Lower lobe of right lung (tissue), 2 donors: ENCODE data around the gene ABCB11. TPM values are rescaled to one million over a fixed set of nuclear protein-coding genes. Genes with fewer than 3 reads are reported as not detected.

Experiments used
- ATAC-seq, 2 donors: fragments of 200-7000 bp; cut with Tn5 transposase; one replicate each; pipeline ENCODE4 v1.9.1; 2020 to 2022; ENCODE audit warnings: mild to moderate bottlenecking in 2 of 2, moderate library complexity in 2 of 2
- DNase-seq: peaks from one replicate; pipeline ENCODE4 v3.0.0-alpha.2; 2020
- H3K27ac ChIP-seq: fragments of 200-600 bp; one replicate; pipeline ENCODE4 v1.8.0; 2022
- H3K27me3 ChIP-seq: fragments of 200-600 bp; one replicate; pipeline ENCODE4 v1.8.0; 2022; ENCODE audit warnings: low read depth
- H3K36me3 ChIP-seq: fragments of 200-600 bp; one replicate; pipeline ENCODE4 v1.8.0; 2022; ENCODE audit warnings: mild to moderate bottlenecking
- H3K4me1 ChIP-seq: fragments of 200-600 bp; one replicate; pipeline ENCODE4 v1.8.0; 2022
- H3K4me3 ChIP-seq: fragments of 200-600 bp; one replicate; pipeline ENCODE4 v1.8.0; 2022; ENCODE audit warnings: mild to moderate bottlenecking
- H3K9me3 ChIP-seq: fragments of 200-600 bp; one replicate; pipeline ENCODE4 v1.8.0; 2022
- intact Hi-C: fragments of 100-400 bp; cut with DNase I; formaldehyde crosslinking; loops from one replicate; pipeline ENCODE4 v1.11.0; 2022
- total RNA-seq: library from RNA; stranded (reverse); fragmentation: NEBNext Ultra II Directional; extraction: Animal tissue kit (Norgen Biotek cat#: 25700); gene quantifications from one replicate; pipeline ENCODE4 v1.2.1, GENCODE V29; 2021
- TF ChIP-seq, protein P1 (sequence below): fragments of 200-600 bp; IDR thresholded peaks from one replicate; pipeline ENCODE4 v1.8.0; 2022; ENCODE audit warnings: antibody characterized with exemption, mild to moderate bottlenecking
- donor health status: DM: no; HTN: yes; CAD: no; lungs with severe emphysema.

The ABCB11 gene
- total RNA-seq, 1 donor from 2014 or later, result 0.32 TPM

DNA sequence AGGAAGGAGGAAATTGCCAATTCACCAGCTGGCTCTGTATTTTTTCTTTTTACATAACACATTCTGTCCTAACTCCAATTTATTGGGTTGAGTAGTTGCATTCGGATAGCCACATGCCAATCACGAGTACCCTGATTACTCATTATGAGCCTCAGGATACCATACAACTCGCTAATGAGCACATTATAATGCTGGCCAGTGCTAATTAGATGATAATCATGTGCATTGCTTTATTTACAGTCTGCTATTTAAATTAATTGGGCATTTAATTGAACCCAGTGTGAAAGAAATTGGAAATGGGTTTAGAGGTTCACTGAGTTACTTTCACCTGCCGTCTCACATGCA, 114.8 kb downstream of the ABCB11 start:
- Histone ChIP-seq H3K27me3 (peaks cover 11% of the 10 kb centered on the region), H3K4me3 (no peak overlapping the region), H3K36me3 (no peaks in the 10 kb centered on the region), H3K27ac (no peak overlapping the region), H3K4me1 (peaks cover 7% of the 10 kb centered on the region), H3K9me3 (no peaks in the 10 kb centered on the region)
- TF ChIP-seq, protein P1, sequence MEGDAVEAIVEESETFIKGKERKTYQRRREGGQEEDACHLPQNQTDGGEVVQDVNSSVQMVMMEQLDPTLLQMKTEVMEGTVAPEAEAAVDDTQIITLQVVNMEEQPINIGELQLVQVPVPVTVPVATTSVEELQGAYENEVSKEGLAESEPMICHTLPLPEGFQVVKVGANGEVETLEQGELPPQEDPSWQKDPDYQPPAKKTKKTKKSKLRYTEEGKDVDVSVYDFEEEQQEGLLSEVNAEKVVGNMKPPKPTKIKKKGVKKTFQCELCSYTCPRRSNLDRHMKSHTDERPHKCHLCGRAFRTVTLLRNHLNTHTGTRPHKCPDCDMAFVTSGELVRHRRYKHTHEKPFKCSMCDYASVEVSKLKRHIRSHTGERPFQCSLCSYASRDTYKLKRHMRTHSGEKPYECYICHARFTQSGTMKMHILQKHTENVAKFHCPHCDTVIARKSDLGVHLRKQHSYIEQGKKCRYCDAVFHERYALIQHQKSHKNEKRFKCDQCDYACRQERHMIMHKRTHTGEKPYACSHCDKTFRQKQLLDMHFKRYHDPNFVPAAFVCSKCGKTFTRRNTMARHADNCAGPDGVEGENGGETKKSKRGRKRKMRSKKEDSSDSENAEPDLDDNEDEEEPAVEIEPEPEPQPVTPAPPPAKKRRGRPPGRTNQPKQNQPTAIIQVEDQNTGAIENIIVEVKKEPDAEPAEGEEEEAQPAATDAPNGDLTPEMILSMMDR, result no peak
- intact Hi-C loops, result no loop called here
- ATAC-seq, result no peak
- DNase-seq, result no peak

DNA sequence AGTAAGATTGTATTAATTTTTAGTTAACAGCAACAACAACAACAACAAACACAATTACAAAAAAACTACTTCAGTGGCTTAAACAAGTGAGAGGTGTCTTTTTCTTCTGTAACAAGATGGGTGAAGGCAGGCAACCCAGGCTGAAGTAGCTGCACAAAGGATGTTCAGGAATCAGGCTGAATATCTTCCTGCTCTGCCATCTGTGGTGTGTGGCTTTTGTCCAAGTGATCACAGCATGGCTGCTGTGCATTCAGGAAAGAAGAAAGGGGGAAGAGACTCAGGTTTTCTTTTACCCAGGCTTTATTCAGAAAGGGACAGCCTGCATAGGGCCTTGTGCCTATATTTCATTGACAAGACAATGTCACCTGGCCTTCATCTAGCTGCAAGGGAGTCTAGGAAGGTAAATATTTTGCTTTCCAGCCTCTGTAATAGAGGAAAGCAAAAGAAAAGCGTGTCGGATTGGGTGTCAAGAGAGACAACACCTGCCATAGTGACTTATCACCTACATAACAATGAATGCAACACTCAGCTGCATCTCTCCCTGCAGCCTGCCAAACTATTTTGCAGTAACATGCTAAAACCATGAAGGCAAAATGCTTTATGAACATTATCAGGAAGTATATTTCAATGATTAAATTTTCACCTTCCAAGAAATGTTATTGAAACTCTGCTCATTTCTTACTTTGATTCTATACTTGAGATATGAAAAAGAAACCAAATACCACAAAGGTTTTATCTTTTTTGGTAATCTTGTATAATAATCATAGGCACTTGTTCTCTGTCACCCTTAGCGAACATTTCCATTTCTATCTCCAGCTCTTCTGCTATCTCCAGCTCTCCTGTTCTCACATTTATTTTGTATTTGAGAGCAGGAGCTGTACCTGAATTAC, 115.4 kb downstream of the ABCB11 start:
- intact Hi-C loops, result no loop called here
- no peak for ATAC-seq
- Histone ChIP-seq H3K36me3 (no peaks in the 10 kb centered on the region), H3K4me1 (peaks cover 7% of the 10 kb centered on the region), H3K9me3 (no peaks in the 10 kb centered on the region), H3K4me3 (no peak overlapping the region), H3K27me3 (peaks cover 11% of the 10 kb centered on the region), H3K27ac (no peak overlapping the region)
- DNase-seq, result no peak
- TF ChIP-seq, protein P1, result no peak

DNA sequence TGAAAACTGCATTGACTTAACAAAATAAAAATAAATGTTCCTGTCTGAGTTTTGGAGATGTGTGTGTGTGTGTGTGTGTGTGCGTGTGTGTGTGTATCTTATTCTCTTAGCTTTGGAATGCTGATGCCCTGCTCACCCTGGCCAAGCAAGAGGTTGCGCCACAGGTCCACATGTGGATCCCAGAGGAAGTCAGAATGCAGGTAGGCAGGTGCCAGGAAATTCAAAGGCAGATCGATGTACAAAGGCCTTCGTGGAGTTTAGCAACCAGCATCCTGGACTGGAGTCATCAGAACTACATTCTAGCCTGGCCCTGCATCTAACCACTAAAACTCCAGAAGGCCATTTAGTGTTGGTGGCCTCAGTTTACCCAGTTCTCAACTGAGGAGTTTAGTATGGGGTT, 117.6 kb downstream of the ABCB11 start:
- intact Hi-C loops, result no loop called here
- TF ChIP-seq, protein P1, result no peak
- no peak for ATAC-seq
- Histone ChIP-seq H3K27ac (no peak overlapping the region), H3K4me1 (peaks cover 7% of the 10 kb centered on the region), H3K27me3 (peaks cover 7% of the 10 kb centered on the region), H3K36me3 (no peaks in the 10 kb centered on the region), H3K9me3 (no peaks in the 10 kb centered on the region), H3K4me3 (no peak overlapping the region)
- no peak for DNase-seq

DNA sequence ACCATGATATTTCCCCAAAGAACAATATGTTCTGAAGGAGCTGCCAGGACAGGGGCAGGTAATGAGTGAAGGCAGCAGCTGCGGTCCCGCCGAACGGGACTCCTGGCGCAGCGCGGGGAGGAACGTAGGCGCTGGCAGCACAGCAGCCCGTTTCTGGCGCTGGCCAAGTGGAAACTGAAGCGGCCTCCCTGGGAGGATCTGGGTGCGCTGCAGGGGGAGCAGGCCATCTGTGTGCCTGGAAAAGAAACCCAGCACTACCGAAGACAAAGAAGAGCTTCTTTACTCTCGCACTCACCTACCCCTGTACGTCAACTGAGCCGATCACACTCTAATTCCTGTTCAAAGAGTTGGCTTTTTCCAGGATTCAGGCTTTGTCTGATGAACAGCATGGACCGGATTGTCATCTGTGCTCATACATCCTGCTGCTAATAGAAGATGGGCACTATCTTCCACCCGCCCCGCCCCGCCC, 118.2 kb downstream of the ABCB11 start:
- no peaks in the 10 kb centered on the region for H3K36me3 ChIP-seq
- H3K27ac ChIP-seq, result no peak overlapping the region
- intact Hi-C loops, result no loop called here
- TF ChIP-seq, protein P1, result no peak
- no peaks in the 10 kb centered on the region for H3K9me3 ChIP-seq
- H3K27me3 ChIP-seq, result peaks cover 7% of the 10 kb centered on the region
- no peak overlapping the region for H3K4me3 ChIP-seq
- ATAC-seq (peak in 1 of 2 donors; percentile 32), DNase-seq (no peak)
- H3K4me1 ChIP-seq, result peaks cover 7% of the 10 kb centered on the region

DNA sequence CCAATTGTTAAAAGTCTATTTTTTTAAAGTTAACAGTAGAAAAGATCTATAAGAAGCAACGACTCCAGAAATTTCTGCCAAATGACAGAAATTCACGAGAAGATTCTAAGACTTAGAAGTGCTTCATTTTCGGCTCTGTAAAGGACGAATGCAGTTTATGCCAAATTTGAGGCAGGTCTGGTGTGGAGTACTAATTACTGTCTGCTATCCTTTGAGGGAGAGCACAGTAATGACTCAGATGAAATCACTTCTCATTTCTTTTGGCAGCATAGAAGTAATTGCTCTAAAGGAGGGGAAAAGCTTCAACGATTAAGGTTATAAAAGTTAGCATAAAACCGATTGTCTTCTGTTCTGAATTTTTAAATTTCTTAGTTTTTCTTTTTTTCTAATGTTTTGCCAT, 118.7 kb downstream of the ABCB11 start:
- intact Hi-C loops, result no loop called here

More for the DNA sequence above, 118.7 kb downstream of the ABCB11 start:
- Histone ChIP-seq H3K36me3 (no peaks in the 10 kb centered on the region), H3K27me3 (peaks cover 7% of the 10 kb centered on the region), H3K27ac (no peak overlapping the region), H3K4me3 (no peak overlapping the region), H3K9me3 (no peaks in the 10 kb centered on the region), H3K4me1 (peaks cover 7% of the 10 kb centered on the region)
- DNase-seq (no peak), ATAC-seq (no peak)
- TF ChIP-seq, protein P1, result no peak
